GM23248 (cell line): ENCODE results near the gene PNLIPRP3.

Source experiments
- EZH2 ChIP-seq: fragments of 200-600 bp; sonication (generic); IDR thresholded peaks from 2 replicates; pipeline ENCODE4 v1.6.1; 2018; ENCODE audit warnings: antibody characterized with exemption, mild to moderate bottlenecking; ENCODE audit not compliant: insufficient read depth, poor library complexity, severe bottlenecking
- EZH2phosphoT487 ChIP-seq: fragments of 200-600 bp; sonication (generic); IDR thresholded peaks from 2 replicates; pipeline ENCODE4 v1.6.1; 2018; ENCODE audit warnings: antibody characterized with exemption, moderate library complexity, mild to moderate bottlenecking, low read depth; ENCODE audit not compliant: insufficient read depth

DNA sequence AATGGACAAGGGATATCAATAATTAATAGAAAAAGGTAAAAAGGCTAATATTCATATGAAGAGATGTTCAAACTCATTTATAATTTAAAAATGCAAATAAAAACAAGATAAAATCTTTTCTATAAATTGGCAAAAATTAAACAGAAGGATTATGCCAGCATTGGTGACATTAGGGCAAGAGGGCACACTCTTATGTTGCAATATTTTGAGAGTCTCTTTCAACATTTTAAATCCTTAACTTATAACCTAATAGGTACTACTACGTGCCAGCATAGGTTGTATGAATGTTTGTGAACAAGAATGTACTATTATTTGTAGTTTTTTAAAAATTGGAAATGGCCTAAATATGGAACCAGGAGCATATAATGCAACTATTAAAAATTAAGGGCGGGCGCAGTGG lies 24.8 kb upstream of the PNLIPRP3 start:
- TF ChIP-seq EZH2 (no peak), EZH2phosphoT487 (no peak)
